Endothelial cell of umbilical vein (primary cell): ENCODE data around the gene RGL3. TPM values are rescaled to one million over a fixed set of nuclear protein-coding genes. Genes with fewer than 3 reads are reported as not detected.
A peak's percentile ranks its signal among the peaks of the same experiment; 100 is the strongest.

Experiments
- BruUV-seq: library from RNA; stranded (reverse); fragments of 400-500 nt; replicated peaks from 2 replicates; lab custom pipeline; 2021; lab: Mats Ljungman, UMichigan
- CTCF ChIA-PET: fragments of 300-600, 350-600 bp; sonication (Branson Sonifier 250); formaldehyde crosslinking; loops from one replicate; lab custom pipeline; 2021; ENCODE audit warnings: antibody characterized with exemption, inconsistent platforms; lab: Charles Lee
- POLR2A ChIA-PET: fragments of 300-600, 350-600 bp; sonication (Branson Sonifier 250); formaldehyde crosslinking; loops from one replicate; lab custom pipeline; 2021; ENCODE audit warnings: antibody characterized with exemption, inconsistent platforms; lab: Charles Lee
- DNase-seq: peaks from one replicate; pipeline ENCODE4 v3.0.0-alpha.2; 2011; ENCODE audit warnings: low read depth, low spot score
- FAIRE-seq: peaks from 2 replicates; lab custom pipeline; 2011; peaks lifted over from hg19 to GRCh38; lab: Jason Lieb, UNC
- H2AFZ ChIP-seq: 2 replicates; pipeline ENCODE4 v1.6.0; 2012; ENCODE audit warnings: low read depth, low read length, control low read depth, inconsistent platforms
- H3K27ac ChIP-seq: 2 replicates; pipeline ENCODE4 v1.5.1; 2011; ENCODE audit warnings: low read depth, mild to moderate bottlenecking, control low read depth, low read length, moderate library complexity; ENCODE audit not compliant: insufficient read depth
- H3K27me3 ChIP-seq, 2 experiments: 2 replicates each; pipeline versions ENCODE4 v1.6.0 to v1.6.1; 2011; ENCODE audit warnings: low read length in 2 of 2, mixed read lengths in 1 of 2; ENCODE audit not compliant: control insufficient read depth in 2 of 2, insufficient read depth in 2 of 2
- H3K36me3 ChIP-seq, 2 experiments: 2 replicates in 1 of 2; 3 replicates in 1 of 2; pipeline ENCODE4 v1.5.1; 2011; ENCODE audit warnings: low read length in 2 of 2, mild to moderate bottlenecking in 1 of 2, moderate library complexity in 1 of 2; ENCODE audit not compliant: control insufficient read depth in 2 of 2, insufficient read depth in 2 of 2; ENCODE audit errors: extremely low read depth in 1 of 2
- H3K4me1 ChIP-seq: 3 replicates; pipeline ENCODE4 v1.5.1; 2011; ENCODE audit warnings: mild to moderate bottlenecking, low read length; ENCODE audit not compliant: control insufficient read depth, insufficient read depth; ENCODE audit errors: extremely low read depth
- H3K4me2 ChIP-seq: 2 replicates; pipeline ENCODE4 v1.6.1; 2011; ENCODE audit warnings: low read length, control low read depth, mixed read lengths; ENCODE audit not compliant: insufficient read depth
- H3K4me3 ChIP-seq, 3 experiments: fragments of 200-600 bp in 1 of 3; sonication (generic), shearing (Covaris generic) in 1 of 3; replicated peaks in 1 of 3; 2 replicates each; pipeline ENCODE4 v1.5.1; 2011 to 2016; ENCODE audit warnings: control low read depth in 3 of 3, low read length in 3 of 3, mild to moderate bottlenecking in 2 of 3, inconsistent platforms in 1 of 3, low read depth in 1 of 3, moderate library complexity in 1 of 3; ENCODE audit not compliant: insufficient read depth in 1 of 3
- H3K79me2 ChIP-seq: 2 replicates; pipeline ENCODE4 v1.6.0; 2012; ENCODE audit warnings: low read length, inconsistent platforms; ENCODE audit not compliant: control insufficient read depth, insufficient read depth
- H3K9ac ChIP-seq: replicated peaks from 2 replicates; pipeline ENCODE3; 2011; ENCODE audit warnings: low read length, control low read depth; ENCODE audit not compliant: insufficient read depth; ENCODE audit errors: extremely low read depth
- H3K9me1 ChIP-seq: replicated peaks from 3 replicates; pipeline ENCODE4 v1.6.0; 2011; ENCODE audit warnings: mild to moderate bottlenecking, low read length; ENCODE audit not compliant: control insufficient read depth, insufficient read depth; ENCODE audit errors: extremely low read depth
- H3K9me3 ChIP-seq: replicated peaks from 2 replicates; pipeline ENCODE4 v1.5.1; 2012; ENCODE audit warnings: low read length, inconsistent platforms; ENCODE audit not compliant: control insufficient read depth, insufficient read depth
- H4K20me1 ChIP-seq: replicated peaks from 2 replicates; pipeline ENCODE3; 2011; ENCODE audit warnings: mild to moderate bottlenecking, low read length; ENCODE audit not compliant: control insufficient read depth, insufficient read depth; ENCODE audit errors: extremely low read depth
- CTCF ChIP-seq, 2 donors: IDR thresholded peaks; 1 replicate in 1 of 2; 2 replicates in 1 of 2; pipeline ENCODE4 v1.5.1; 2011; ENCODE audit warnings: low read length in 2 of 2, mild to moderate bottlenecking in 2 of 2, moderate library complexity in 2 of 2, control low read depth in 1 of 2, inconsistent platforms in 1 of 2, low read depth in 1 of 2; ENCODE audit not compliant: insufficient read depth in 1 of 2; ENCODE audit errors: extremely low read depth in 1 of 2
- EZH2 ChIP-seq: IDR thresholded peaks from 2 replicates; pipeline ENCODE4 v1.6.1; 2012; ENCODE audit warnings: borderline replicate concordance, low read depth, mild to moderate bottlenecking, moderate library complexity, low read length, inconsistent platforms; ENCODE audit not compliant: severe bottlenecking
- FOS ChIP-seq: IDR thresholded peaks from 2 replicates; pipeline ENCODE4 v1.6.1; 2011; ENCODE audit warnings: mild to moderate bottlenecking, low read length, moderate library complexity, borderline replicate concordance; ENCODE audit not compliant: insufficient read depth
- GATA2 ChIP-seq: IDR thresholded peaks from 2 replicates; pipeline ENCODE4 v1.7.0; 2011; ENCODE audit warnings: low read depth, mild to moderate bottlenecking, moderate library complexity, mixed read lengths, low read length; ENCODE audit not compliant: insufficient read length, insufficient read depth
- JUN ChIP-seq: IDR thresholded peaks from 2 replicates; pipeline ENCODE4 v1.6.1; 2011; ENCODE audit warnings: borderline replicate concordance, low read depth; ENCODE audit not compliant: insufficient read length, insufficient read depth
- MAX ChIP-seq: IDR thresholded peaks from 2 replicates; pipeline ENCODE4 v1.6.1; 2011; ENCODE audit not compliant: insufficient read depth, insufficient read length
- MYC ChIP-seq: IDR thresholded peaks from one replicate; pipeline ENCODE4 v1.6.1; 2011; ENCODE audit warnings: mild to moderate bottlenecking, low read depth, low read length
- POLR2A ChIP-seq: IDR thresholded peaks from 2 replicates; pipeline ENCODE4 v1.6.1; 2012; ENCODE audit warnings: low read depth, mild to moderate bottlenecking, control low read depth, low read length
- POLR2AphosphoS5 ChIP-seq: IDR thresholded peaks from 2 replicates; pipeline ENCODE4 v1.6.1; 2012; ENCODE audit warnings: low read depth, mild to moderate bottlenecking, control low read depth, low read length, moderate library complexity; ENCODE audit not compliant: insufficient read depth
- dilution Hi-C: fragments of 300-500 bp; cut with MboI; formaldehyde crosslinking; loops from one replicate; pipeline ENCODE4 v1.15.0; 2019; ENCODE audit warnings: low sequenced_read_pairs; ENCODE audit not compliant: extremely low pct_ligation_motif_present
- intact Hi-C: fragments of 100-400 bp; cut with micrococcal nuclease; formaldehyde crosslinking; loops from one replicate; pipeline ENCODE4 v1.10.0; 2022
- polyA plus RNA-seq, 4 experiments: library from polyadenylated mRNA; depleted of rRNA in 3 of 4; stranded (reverse) in 3 of 4; unstranded in 1 of 4; fragments of >200 nt; gene quantifications; 2 replicates each; pipeline versions ENCODE4 v1.2.1 to v1.2.3, GENCODE V29; 2011 to 2012; ENCODE audit warnings: missing spikeins in 1 of 4
- total RNA-seq: library from RNA; stranded (reverse); gene quantifications from 2 replicates; pipeline ENCODE4 v1.2.3, GENCODE V29; 2021

Gene RGL3
- total and polyA plus RNA-seq, 2 donors (not counting 3 experiments of a cell fraction or from before 2014, with no cell fraction given) = 0.23 to 5.2 TPM

- dilution Hi-C loops = no loop called here
- Histone ChIP-seq H3K9me1 (no peaks in the 10 kb centered on the region), H3K27me3 (no peaks in the 10 kb centered on the region), H3K36me3 (no peaks in the 10 kb centered on the region), H3K4me3 (peak overlapping the region in 2 of 3 experiments; percentile 56 to 57), H3K4me1 (peaks cover 39% of the 10 kb centered on the region), H3K9me3 (no peaks in the 10 kb centered on the region), H2AFZ (peak overlapping the region; percentile 16), H3K9ac (peak overlapping the region; percentile 89), H4K20me1 (no peaks in the 10 kb centered on the region), H3K79me2 (peaks cover 3% of the 10 kb centered on the region), H3K27ac (no peak overlapping the region), H3K4me2 (peak overlapping the region; percentile 77)
- POLR2A ChIA-PET = interaction anchor here (1.6 kb wide), 1 partner anchor 10 kb away, joined by 4 read pairs; the partner anchor contains the start of gene EPOR
- FAIRE-seq (no peak), DNase-seq (no peak)
- no peak for TF ChIP-seq POLR2AphosphoS5
- no peak for TF ChIP-seq GATA2
- no peak for TF ChIP-seq MYC
- TF ChIP-seq CTCF (IDR thresholded peaks at IDR 0.05; ENCODE audit: extremely low read depth in 1 of 2, insufficient read depth in 1 of 2, low read depth in 1 of 2, low read length in 2 of 2) = no peak
- no peak for TF ChIP-seq FOS
- TF ChIP-seq POLR2A = no peak
- no peak for TF ChIP-seq JUN
- no peak for TF ChIP-seq EZH2
- no peak for TF ChIP-seq MAX
- CTCF ChIA-PET = interaction anchor here (1.4 to 2.8 kb wide), 6 partner anchors 10 to 108 kb away, joined by 3 to 20 read pairs (median 7); partner anchors contain the start of genes CCDC159, EPOR, ODAD3 and PRKCSH
- intact Hi-C loops = loop anchor here (2.0 kb wide), 1 partner anchor 35 kb away; the partner anchor contains the start of gene RAB3D
- BruUV-seq = no TSS peak
Observed at GRCh38 chr19:11373885-11374432, 45.2 kb downstream of the RGL3 start.
